ENCODE measurements around the gene SPATA45.
"Not testable (repeated sequence)": the region's sequence is repeated elsewhere in the genome, so short reads cannot be mapped to it uniquely, and the experiment has no call there.

Gene SPATA45

GRCh38 chr1:212864201-212864600 lies 16.8 kb upstream of the SPATA45 start:
- no peaks in the 10 kb centered on the region for H3K27me3 ChIP-seq (ENCODE audit: insufficient read depth, low read depth)
- peaks cover 47% of the 10 kb centered on the region; the same call in 1 of the 2 replicates for H3K79me2 ChIP-seq (ENCODE audit: insufficient read depth, low read depth)
- no peak overlapping the region for H3K4me3 ChIP-seq (IDR thresholded peaks at IDR 0.05; ENCODE audit: insufficient read depth, low read depth, low read length)
- H3K36me3 ChIP-seq (ENCODE audit: insufficient read depth), result no peaks in the 10 kb centered on the region
- TF ChIP-seq, protein P1, sequence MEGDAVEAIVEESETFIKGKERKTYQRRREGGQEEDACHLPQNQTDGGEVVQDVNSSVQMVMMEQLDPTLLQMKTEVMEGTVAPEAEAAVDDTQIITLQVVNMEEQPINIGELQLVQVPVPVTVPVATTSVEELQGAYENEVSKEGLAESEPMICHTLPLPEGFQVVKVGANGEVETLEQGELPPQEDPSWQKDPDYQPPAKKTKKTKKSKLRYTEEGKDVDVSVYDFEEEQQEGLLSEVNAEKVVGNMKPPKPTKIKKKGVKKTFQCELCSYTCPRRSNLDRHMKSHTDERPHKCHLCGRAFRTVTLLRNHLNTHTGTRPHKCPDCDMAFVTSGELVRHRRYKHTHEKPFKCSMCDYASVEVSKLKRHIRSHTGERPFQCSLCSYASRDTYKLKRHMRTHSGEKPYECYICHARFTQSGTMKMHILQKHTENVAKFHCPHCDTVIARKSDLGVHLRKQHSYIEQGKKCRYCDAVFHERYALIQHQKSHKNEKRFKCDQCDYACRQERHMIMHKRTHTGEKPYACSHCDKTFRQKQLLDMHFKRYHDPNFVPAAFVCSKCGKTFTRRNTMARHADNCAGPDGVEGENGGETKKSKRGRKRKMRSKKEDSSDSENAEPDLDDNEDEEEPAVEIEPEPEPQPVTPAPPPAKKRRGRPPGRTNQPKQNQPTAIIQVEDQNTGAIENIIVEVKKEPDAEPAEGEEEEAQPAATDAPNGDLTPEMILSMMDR (conservative IDR thresholded peaks at IDR 0.05; ENCODE audit: low read depth, low read length), result no peak
- peaks cover 22% of the 10 kb centered on the region for H3K4me1 ChIP-seq (ENCODE audit: low read depth, poor library complexity, severe bottlenecking)
- H3K9ac ChIP-seq, result no peak overlapping the region
- no peak overlapping the region for H2AFZ ChIP-seq (ENCODE audit: low read depth)
- no peak overlapping the region for H3K4me2 ChIP-seq
- no peak overlapping the region for H3K27ac ChIP-seq
- no peaks in the 10 kb centered on the region for H4K20me1 ChIP-seq (ENCODE audit: insufficient read depth)

DNA sequence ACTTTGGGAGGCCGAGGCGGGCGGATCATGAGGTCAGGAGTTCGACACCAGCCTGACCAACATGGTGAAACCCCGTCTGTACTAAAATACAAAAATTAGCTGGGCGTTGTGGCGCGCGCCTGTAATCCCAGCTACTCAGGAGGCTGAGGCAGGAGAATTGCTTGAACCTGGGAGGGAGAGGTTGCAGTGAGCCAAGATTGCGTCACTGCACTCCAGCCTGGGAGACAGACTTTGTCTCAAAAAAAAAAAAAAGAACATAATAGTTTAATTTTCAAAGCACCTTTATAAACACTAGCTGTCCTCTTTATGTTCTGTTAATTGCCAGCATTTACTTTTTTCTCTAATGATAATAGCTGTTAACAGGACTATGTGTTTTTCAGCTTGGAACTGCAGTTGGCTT lies 15.9 kb upstream of the SPATA45 start:
- not testable (repeated sequence) for H3K27ac ChIP-seq; H3K4me3 ChIP-seq (IDR thresholded peaks at IDR 0.05; ENCODE audit: insufficient read depth, low read depth, low read length); H3K36me3 ChIP-seq (ENCODE audit: insufficient read depth); H3K27me3 ChIP-seq (ENCODE audit: insufficient read depth, low read depth); H3K9ac ChIP-seq; H3K4me2 ChIP-seq; H4K20me1 ChIP-seq (ENCODE audit: insufficient read depth); H2AFZ ChIP-seq (ENCODE audit: low read depth)
- Histone ChIP-seq H3K79me2 (ENCODE audit: insufficient read depth, low read depth) (peaks cover 54% of the 10 kb centered on the region; the same call in 1 of the 2 replicates), H3K4me1 (ENCODE audit: low read depth, poor library complexity, severe bottlenecking) (peaks cover 26% of the 10 kb centered on the region)

GRCh38 chr1:212862111-212862690 lies 14.8 kb upstream of the SPATA45 start:
- peaks cover 54% of the 10 kb centered on the region; the same call in 1 of the 2 replicates for H3K79me2 ChIP-seq (ENCODE audit: insufficient read depth, low read depth)
- H3K9ac ChIP-seq, result no peak overlapping the region
- H4K20me1 ChIP-seq (ENCODE audit: insufficient read depth), result no peaks in the 10 kb centered on the region
- H3K4me2 ChIP-seq, result no peak overlapping the region
- H3K36me3 ChIP-seq (ENCODE audit: insufficient read depth), result no peaks in the 10 kb centered on the region
- peaks cover 26% of the 10 kb centered on the region for H3K4me1 ChIP-seq (ENCODE audit: low read depth, poor library complexity, severe bottlenecking)
- H2AFZ ChIP-seq (ENCODE audit: low read depth), result no peak overlapping the region
- H3K27me3 ChIP-seq (ENCODE audit: insufficient read depth, low read depth), result no peaks in the 10 kb centered on the region
- TF ChIP-seq, protein P1 (conservative IDR thresholded peaks at IDR 0.05; ENCODE audit: low read depth, low read length), result no peak
- no peak overlapping the region for H3K27ac ChIP-seq
- H3K4me3 ChIP-seq (IDR thresholded peaks at IDR 0.05; ENCODE audit: insufficient read depth, low read depth, low read length), result no peak overlapping the region

- Histone ChIP-seq H3K9ac (no peak overlapping the region), H3K79me2 (ENCODE audit: insufficient read depth, low read depth) (peaks cover 64% of the 10 kb centered on the region), H2AFZ (ENCODE audit: low read depth) (no peak overlapping the region), H3K36me3 (ENCODE audit: insufficient read depth) (no peaks in the 10 kb centered on the region), H3K4me2 (peak overlapping the region; percentile 53; the same call in 1 of the 2 replicates), H3K27me3 (ENCODE audit: insufficient read depth, low read depth) (no peaks in the 10 kb centered on the region), H3K27ac (no peak overlapping the region), H3K4me3 (IDR thresholded peaks at IDR 0.05; ENCODE audit: insufficient read depth, low read depth, low read length) (no peak overlapping the region), H4K20me1 (ENCODE audit: insufficient read depth) (no peaks in the 10 kb centered on the region), H3K4me1 (ENCODE audit: low read depth, poor library complexity, severe bottlenecking) (peaks cover 35% of the 10 kb centered on the region)
- TF ChIP-seq, protein P1 (conservative IDR thresholded peaks at IDR 0.05; ENCODE audit: low read depth, low read length), result no peak
These were observed 13.5 kb upstream of the SPATA45 start for GRCh38 chr1:212860713-212861581.

Measured in KMS-11 (cell line).